HG02852 (cell line): ENCODE measurements around the gene RAB29.

ENCODE experiments used
- ATAC-seq: cut with Tn5 transposase; IDR thresholded peaks from one replicate; pipeline ENCODE4 v1.9.1; 2021; ENCODE audit warnings: mild to moderate bottlenecking, moderate library complexity; ENCODE audit not compliant: unreplicated experiment

RAB29 gene

GRCh38 chr1:205766038-205766437 is 9.2 kb downstream of the RAB29 start:
- no peak for ATAC-seq

- ATAC-seq, result no peak
Measured at GRCh38 chr1:205764578-205764977, 10.7 kb downstream of the RAB29 start.

GRCh38 chr1:205763980-205764379 is 11.3 kb downstream of the RAB29 start:
- ATAC-seq, result no peak

- no peak for ATAC-seq
Measured at GRCh38 chr1:205760606-205761005, 14.7 kb downstream of the RAB29 start.

- ATAC-seq, result no peak
Measured at GRCh38 chr1:205756552-205756951, 18.7 kb downstream of the RAB29 start.

- no peak for ATAC-seq
Measured at GRCh38 chr1:205754857-205755256, 20.4 kb downstream of the RAB29 start.

- no peak for ATAC-seq
Measured at GRCh38 chr1:205751036-205751651, 24.1 kb downstream of the RAB29 start.

GRCh38 chr1:205750138-205751035 is 24.9 kb downstream of the RAB29 start, which contains the start of gene NUCKS1:
Gene NUCKS1 (minus strand): TSS chr1:205750182. CDS start chr1:205749973, 209 bp downstream.
- ATAC-seq, result peak; percentile 81

GRCh38 chr1:205749234-205750137 is 25.8 kb downstream of the RAB29 start:
- peak; percentile 74 for ATAC-seq

- peak; percentile 32 for ATAC-seq
Measured at GRCh38 chr1:205748403-205749233, 26.7 kb downstream of the RAB29 start.

GRCh38 chr1:205746757-205747412 is 28.4 kb downstream of the RAB29 start:
- no peak for ATAC-seq

- ATAC-seq, result no peak
Measured at GRCh38 chr1:205744403-205744802, 30.9 kb downstream of the RAB29 start.

- ATAC-seq, result no peak
Measured at GRCh38 chr1:205743977-205744376, 31.3 kb downstream of the RAB29 start.

- ATAC-seq, result no peak
Measured at GRCh38 chr1:205741681-205742080, 33.6 kb downstream of the RAB29 start.

GRCh38 chr1:205739348-205740160 is 35.7 kb downstream of the RAB29 start:
- no peak for ATAC-seq

- no peak for ATAC-seq
Measured at GRCh38 chr1:205735218-205735617, 40.1 kb downstream of the RAB29 start.

- ATAC-seq, result no peak
Measured at GRCh38 chr1:205733438-205734175, 41.7 kb downstream of the RAB29 start.

GRCh38 chr1:205729945-205730610 is 45.2 kb downstream of the RAB29 start:
- ATAC-seq, result no peak
